TTC549 (cell line): ENCODE results near the gene RC3H1.

ENCODE experiments used
- FAIRE-seq: peaks from 2 replicates; lab custom pipeline; 2012; peaks lifted over from hg19 to GRCh38; lab: Jason Lieb, UNC

Gene RC3H1

GRCh38 chr1:173884701-173885100, 137.5 kb downstream of the RC3H1 start:
- no peak for FAIRE-seq
